ENCODE data around the gene PIAS4. TPM values are rescaled to one million over a fixed set of nuclear protein-coding genes. Genes with fewer than 3 reads are reported as not detected.
"Not testable (repeated sequence)": the region's sequence is repeated elsewhere in the genome, so short reads cannot be mapped to it uniquely, and the experiment has no call there.

The PIAS4 gene
- total and polyA plus RNA-seq, 4 donors, result 6.5 to 20.3 (median 15.9) TPM

- no peak for DNase-seq
- ATAC-seq (ENCODE audit: low FRiP score), result no peak
- H3K4me3 ChIP-seq (ENCODE audit: low read length in 2 of 2), result no peak overlapping the region
- WGBS, 2 donors, result 63 to 64% methylated on average over 24 of the region's 24 CpGs
- no peaks in the 10 kb centered on the region for H3K9me3 ChIP-seq (ENCODE audit: control insufficient read depth, low read length)
- no peaks in the 10 kb centered on the region for H3K27me3 ChIP-seq (ENCODE audit: control insufficient read depth in 1 of 2, insufficient read depth in 2 of 2, low read length in 1 of 2)
- no peak overlapping the region for H3K27ac ChIP-seq (ENCODE audit: low read depth in 1 of 2, low read length in 2 of 2)
- H3K36me3 ChIP-seq (ENCODE audit: control insufficient read depth in 1 of 2, insufficient read depth in 2 of 2, low read length in 1 of 2), result peaks cover 0 to 4% of the 10 kb centered on the region in 2 donors
- H3K4me1 ChIP-seq (ENCODE audit: control insufficient read depth in 1 of 2, insufficient read depth in 2 of 2, low read length in 2 of 2), result no peaks in the 10 kb centered on the region
- intact Hi-C loops (cut with DNase I), result loop anchor here in 1 of 2 donors (5.0 kb wide), 1 partner anchor 47 kb away; no protein-coding TSS in a partner anchor
These were observed 2.7 kb downstream of the PIAS4 start for GRCh38 chr19:4009990-4010807.

- Histone ChIP-seq H3K4me1 (ENCODE audit: control insufficient read depth in 1 of 2, insufficient read depth in 2 of 2, low read length in 2 of 2) (no peaks in the 10 kb centered on the region), H3K36me3 (ENCODE audit: control insufficient read depth in 1 of 2, insufficient read depth in 2 of 2, low read length in 1 of 2) (peaks cover 0 to 4% of the 10 kb centered on the region in 2 donors), H3K4me3 (ENCODE audit: low read length in 2 of 2) (no peak overlapping the region), H3K9me3 (ENCODE audit: control insufficient read depth, low read length) (no peaks in the 10 kb centered on the region), H3K27ac (ENCODE audit: low read depth in 1 of 2, low read length in 2 of 2) (no peak overlapping the region), H3K27me3 (ENCODE audit: control insufficient read depth in 1 of 2, insufficient read depth in 2 of 2, low read length in 1 of 2) (no peaks in the 10 kb centered on the region)
- intact Hi-C loops (cut with DNase I), result no loop called here
- no peak for ATAC-seq (ENCODE audit: low FRiP score)
- WGBS, 2 donors, result 71 to 78% methylated on average over 14 of the region's 14 CpGs
- no peak for DNase-seq
These were observed 3.2 kb downstream of the PIAS4 start for GRCh38 chr19:4010808-4011110.

- ATAC-seq (ENCODE audit: low FRiP score); H3K36me3 ChIP-seq (ENCODE audit: control insufficient read depth in 1 of 2, insufficient read depth in 2 of 2, low read length in 1 of 2); H3K27ac ChIP-seq (ENCODE audit: low read depth in 1 of 2, low read length in 2 of 2); DNase-seq; H3K4me1 ChIP-seq (ENCODE audit: control insufficient read depth in 1 of 2, insufficient read depth in 2 of 2, low read length in 2 of 2); H3K4me3 ChIP-seq (ENCODE audit: low read length in 2 of 2); intact Hi-C loops (cut with DNase I); H3K9me3 ChIP-seq (ENCODE audit: control insufficient read depth, low read length); H3K27me3 ChIP-seq (ENCODE audit: control insufficient read depth in 1 of 2, insufficient read depth in 2 of 2, low read length in 1 of 2): not testable (repeated sequence)
- 71 to 72% methylated on average over 6 of the region's 6 CpGs for WGBS, 2 donors
These were observed 3.9 kb downstream of the PIAS4 start for GRCh38 chr19:4011430-4011829.

- intact Hi-C loops (cut with DNase I), result no loop called here
- Histone ChIP-seq H3K27ac (ENCODE audit: low read depth in 1 of 2, low read length in 2 of 2) (no peak overlapping the region), H3K4me3 (ENCODE audit: low read length in 2 of 2) (no peak overlapping the region), H3K36me3 (ENCODE audit: control insufficient read depth in 1 of 2, insufficient read depth in 2 of 2, low read length in 1 of 2) (peaks cover 0 to 4% of the 10 kb centered on the region in 2 donors), H3K4me1 (ENCODE audit: control insufficient read depth in 1 of 2, insufficient read depth in 2 of 2, low read length in 2 of 2) (no peaks in the 10 kb centered on the region), H3K27me3 (ENCODE audit: control insufficient read depth in 1 of 2, insufficient read depth in 2 of 2, low read length in 1 of 2) (no peaks in the 10 kb centered on the region), H3K9me3 (ENCODE audit: control insufficient read depth, low read length) (no peaks in the 10 kb centered on the region)
- ATAC-seq (ENCODE audit: low FRiP score) (no peak), DNase-seq (no peak)
- 87% methylated on average over 27 of the region's 27 CpGs for WGBS, 2 donors
These were observed 4.8 kb downstream of the PIAS4 start for GRCh38 chr19:4012092-4012974.

GRCh38 chr19:4012975-4013634 is 5.6 kb downstream of the PIAS4 start:
- H3K9me3 ChIP-seq (ENCODE audit: control insufficient read depth, low read length), result no peaks in the 10 kb centered on the region
- WGBS, 2 donors, result 91 to 94% methylated on average over 33 of the region's 33 CpGs
- H3K4me1 ChIP-seq (ENCODE audit: control insufficient read depth in 1 of 2, insufficient read depth in 2 of 2, low read length in 2 of 2), result no peaks in the 10 kb centered on the region
- intact Hi-C loops (cut with DNase I), result no loop called here
- no peaks in the 10 kb centered on the region for H3K27me3 ChIP-seq (ENCODE audit: control insufficient read depth in 1 of 2, insufficient read depth in 2 of 2, low read length in 1 of 2)
- no peak for DNase-seq
- no peak for ATAC-seq (ENCODE audit: low FRiP score)
- H3K36me3 ChIP-seq (ENCODE audit: control insufficient read depth in 1 of 2, insufficient read depth in 2 of 2, low read length in 1 of 2), result peaks cover 0 to 4% of the 10 kb centered on the region in 2 donors
- no peak overlapping the region for H3K4me3 ChIP-seq (ENCODE audit: low read length in 2 of 2)
- no peak overlapping the region for H3K27ac ChIP-seq (ENCODE audit: low read depth in 1 of 2, low read length in 2 of 2)

- H3K4me3 ChIP-seq (ENCODE audit: low read length in 2 of 2), result no peak overlapping the region
- WGBS, 2 donors, result 82 to 86% methylated on average over 20 of the region's 20 CpGs
- H3K36me3 ChIP-seq (ENCODE audit: control insufficient read depth in 1 of 2, insufficient read depth in 2 of 2, low read length in 1 of 2), result peaks cover 0 to 4% of the 10 kb centered on the region in 2 donors
- H3K27ac ChIP-seq (ENCODE audit: low read depth in 1 of 2, low read length in 2 of 2), result no peak overlapping the region
- ATAC-seq (ENCODE audit: low FRiP score) (no peak), DNase-seq (no peak)
- no peaks in the 10 kb centered on the region for H3K4me1 ChIP-seq (ENCODE audit: control insufficient read depth in 1 of 2, insufficient read depth in 2 of 2, low read length in 2 of 2)
- no peaks in the 10 kb centered on the region for H3K9me3 ChIP-seq (ENCODE audit: control insufficient read depth, low read length)
- intact Hi-C loops (cut with DNase I), result no loop called here
- H3K27me3 ChIP-seq (ENCODE audit: control insufficient read depth in 1 of 2, insufficient read depth in 2 of 2, low read length in 1 of 2), result no peaks in the 10 kb centered on the region
These were observed 6.5 kb downstream of the PIAS4 start for GRCh38 chr19:4013886-4014540.

- Histone ChIP-seq H3K4me3 (ENCODE audit: low read length in 2 of 2) (no peak overlapping the region), H3K27me3 (ENCODE audit: control insufficient read depth in 1 of 2, insufficient read depth in 2 of 2, low read length in 1 of 2) (no peaks in the 10 kb centered on the region), H3K27ac (ENCODE audit: low read depth in 1 of 2, low read length in 2 of 2) (no peak overlapping the region), H3K36me3 (ENCODE audit: control insufficient read depth in 1 of 2, insufficient read depth in 2 of 2, low read length in 1 of 2) (peaks cover 0 to 4% of the 10 kb centered on the region in 2 donors), H3K9me3 (ENCODE audit: control insufficient read depth, low read length) (no peaks in the 10 kb centered on the region), H3K4me1 (ENCODE audit: control insufficient read depth in 1 of 2, insufficient read depth in 2 of 2, low read length in 2 of 2) (no peaks in the 10 kb centered on the region)
- 40 to 52% methylated on average over 25 of the region's 25 CpGs for WGBS, 2 donors
- intact Hi-C loops (cut with DNase I), result no loop called here
- ATAC-seq (ENCODE audit: low FRiP score) (peak; percentile 65), DNase-seq (no peak)
These were observed 7.3 kb downstream of the PIAS4 start for GRCh38 chr19:4014541-4015491.
